Measurements from ENCODE around the gene POC1A. TPM values are rescaled to one million over a fixed set of nuclear protein-coding genes. Genes with fewer than 3 reads are reported as not detected.

POC1A gene
- total and polyA plus RNA-seq, 2 of the 8 experiments (the other 6 are each of a cell fraction or from before 2014, with no cell fraction given): 35.7 to 39.2 TPM

GRCh38 chr3:52088445-52089367 is 65.5 kb downstream of the POC1A start (continued):
- TF ChIP-seq POLR2AphosphoS5 (IDR thresholded peaks at IDR 0.05; ENCODE audit: low read depth, low read length) (no peak), USF2 (IDR thresholded peaks at IDR 0.05; ENCODE audit: low read length) (no peak), POLR2A (IDR thresholded peaks at IDR 0.05; ENCODE audit: control extremely low read depth in 1 of 2, low read depth in 2 of 2, low read length in 2 of 2) (no peak), SP4 (IDR thresholded peaks at IDR 0.05; ENCODE audit: low read length) (no peak), MAX (IDR thresholded peaks at IDR 0.05) (no peak), RXRA (IDR thresholded peaks at IDR 0.05; ENCODE audit: insufficient read depth, low read depth, low read length) (no peak), TBP (IDR thresholded peaks at IDR 0.05; ENCODE audit: low read depth, low read length) (no peak)

Measured in H1 (cell line).